ENCODE data around the gene XXYLT1.

Gene XXYLT1

GRCh38 chr3:195028877-195029606, 241.9 kb downstream of the XXYLT1 start:
- no peak for DNase-seq (ENCODE audit: low read depth in 2 of 2)

GRCh38 chr3:195025884-195026200, 245.1 kb downstream of the XXYLT1 start:
- DNase-seq (ENCODE audit: low read depth in 2 of 2) = no peak

GRCh38 chr3:195025056-195025883, 245.7 kb downstream of the XXYLT1 start:
- DNase-seq (ENCODE audit: low read depth in 2 of 2) = no peak

- no peak for DNase-seq (ENCODE audit: low read depth in 2 of 2)
These were observed 247.0 kb downstream of the XXYLT1 start for GRCh38 chr3:195023989-195024388.

- no peak for DNase-seq (ENCODE audit: low read depth in 2 of 2)
These were observed 247.4 kb downstream of the XXYLT1 start for GRCh38 chr3:195023576-195023975.

GRCh38 chr3:195021692-195022091, 249.3 kb downstream of the XXYLT1 start:
- DNase-seq (ENCODE audit: low read depth in 2 of 2) = no peak

- DNase-seq (ENCODE audit: low read depth in 2 of 2) = no peak
These were observed 250.0 kb downstream of the XXYLT1 start for GRCh38 chr3:195020921-195021320.

GRCh38 chr3:195020185-195020584, 250.8 kb downstream of the XXYLT1 start:
- no peak for DNase-seq (ENCODE audit: low read depth in 2 of 2)

- no peak for DNase-seq (ENCODE audit: low read depth in 2 of 2)
These were observed 251.6 kb downstream of the XXYLT1 start for GRCh38 chr3:195019335-195019734.

Measured in stimulated activated CD4-positive, alpha-beta T cell treated with anti-CD3 and anti-CD28 coated beads, Interleukin-12 subunit alpha, Interleukin-12 subunit beta, amount 100 ng/mL, for 24 hours (primary cell).